K562 (cell line): ENCODE measurements around the gene TMEM123. TPM values are rescaled to one million over a fixed set of nuclear protein-coding genes. Genes with fewer than 3 reads are reported as not detected.
A peak's percentile ranks its signal among the peaks of the same experiment; 100 is the strongest.

Source experiments
- ADNP ChIP-seq: fragments of 200-800 bp; sonication (Bioruptor generic); IDR thresholded peaks from 2 replicates; pipeline ENCODE4 v1.6.1; 2016; ENCODE audit warnings: missing genetic modification characterization, missing compliant biosample characterization
- CEBPG ChIP-seq, 3 experiments: fragments of 200-800 bp in 1 of 3; sonication (Bioruptor generic) in 1 of 3; sonication (generic) in 1 of 3; formaldehyde crosslinking in 1 of 3; IDR thresholded peaks in 2 of 3; conservative IDR thresholded peaks in 1 of 3; 2 replicates each; pipeline versions ENCODE4 v1.6.1 to v1.8.0; 2016 to 2022; ENCODE audit warnings: missing compliant biosample characterization in 2 of 3, missing genetic modification characterization in 2 of 3, mild to moderate bottlenecking in 1 of 3, missing genetic modification reagents in 1 of 3
- CTBP1 ChIP-seq: fragments of 450-650 bp; IDR thresholded peaks from 2 replicates; pipeline ENCODE4 v1.6.1; 2016; ENCODE audit warnings: borderline replicate concordance
- GATAD2B ChIP-seq: fragments of 450-650 bp; IDR thresholded peaks from 2 replicates; pipeline ENCODE4 v1.6.1; 2017; ENCODE audit warnings: mild to moderate bottlenecking, borderline replicate concordance
- GTF2E2 ChIP-seq: fragments of 200-800 bp; sonication (Bioruptor generic); IDR thresholded peaks from 2 replicates; pipeline ENCODE4 v1.6.1; 2016; ENCODE audit warnings: missing genetic modification characterization, missing compliant biosample characterization
- HDGF ChIP-seq: fragments of 450-650 bp; IDR thresholded peaks from 2 replicates; pipeline ENCODE4 v1.6.1; 2016
- JUN ChIP-seq, 2 experiments: sonication (generic) in 1 of 2; formaldehyde crosslinking in 1 of 2; IDR thresholded peaks; 2 replicates each; pipeline versions ENCODE4 v1.6.1 to v1.8.0; 2012 to 2022; ENCODE audit warnings: borderline replicate concordance in 2 of 2, mild to moderate bottlenecking in 2 of 2, improper control_type of control experiment in 1 of 2, low read depth in 1 of 2, low read length in 1 of 2, missing genetic modification reagents in 1 of 2
- KAT2B ChIP-seq: IDR thresholded peaks from one replicate; pipeline ENCODE4 v1.6.1; 2012; ENCODE audit warnings: low read depth, mild to moderate bottlenecking, control low read depth, inconsistent platforms, low read length, moderate library complexity
- PML ChIP-seq: IDR thresholded peaks from 2 replicates; pipeline ENCODE4 v1.6.1; 2012; ENCODE audit warnings: low read length, inconsistent platforms
- RBM39 ChIP-seq: fragments of 200-400 bp; formaldehyde crosslinking; optimal IDR thresholded peaks from 2 replicates; pipeline ENCODE3; 2018; ENCODE audit warnings: low read depth, low read length
- SAP30 ChIP-seq: fragments of 200-600 bp; sonication (generic); IDR thresholded peaks from 2 replicates; pipeline ENCODE4 v1.6.1; 2012; ENCODE audit warnings: borderline replicate concordance, low read depth, mild to moderate bottlenecking, moderate library complexity, low read length, control low read depth, inconsistent platforms; ENCODE audit not compliant: insufficient read depth, poor library complexity, severe bottlenecking
- SRF ChIP-seq, 2 experiments: fragments of 250-450, 450-650 bp in 1 of 2; sonication (Bioruptor Pico) in 1 of 2; sonication (generic) in 1 of 2; formaldehyde crosslinking; IDR thresholded peaks; 2 replicates each; pipeline versions ENCODE4 v1.5.0 to v1.5.1; 2020 to 2022; ENCODE audit warnings: mild to moderate bottlenecking in 1 of 2, missing genetic modification reagents in 1 of 2
- TRIM24 ChIP-seq, 2 experiments: fragments of 450-650 bp; IDR thresholded peaks; 2 replicates each; pipeline ENCODE4 v1.6.1; 2016
- ZNF274 ChIP-seq: IDR thresholded peaks from 2 replicates; pipeline ENCODE4 v1.6.1; 2011; ENCODE audit warnings: low read depth, mild to moderate bottlenecking, low read length, moderate library complexity, borderline replicate concordance
- ZNF354B ChIP-seq: fragments of 250-450 bp; sonication (Bioruptor Pico); IDR thresholded peaks from 2 replicates; pipeline ENCODE4 v1.4.0; 2020
- polyA plus RNA-seq, 8 experiments: library from polyadenylated mRNA; depleted of rRNA in 4 of 8; stranded (reverse) in 5 of 8; unstranded in 3 of 8; fragments of >200 nt; fragmentation: Nextera tagmentation in 2 of 8; fragmentation: Illumina TruSeq in 1 of 8; extraction: Ambion mirVana in 2 of 8; extraction: Trizol in 1 of 8; gene quantifications; 2 replicates each; pipeline versions ENCODE4 v1.2.1 to v1.2.3, GENCODE V29; 2011 to 2014; ENCODE audit warnings: inconsistent platforms in 1 of 8, missing spikeins in 1 of 8
- total RNA-seq, 7 experiments: library from RNA; depleted of rRNA in 6 of 7; stranded (reverse); fragments of >200 nt in 6 of 7; fragmentation: Illumina TruSeq in 2 of 7; extraction: Trizol in 2 of 7; gene quantifications; 2 replicates each; pipeline versions ENCODE4 v1.2.1 to v1.2.3, GENCODE V29; 2011 to 2021; ENCODE audit warnings: low replicate concordance in 1 of 7
- TF ChIP-seq, protein P1 (sequence below): fragments of 200-400 bp; formaldehyde crosslinking; IDR thresholded peaks from 2 replicates; pipeline ENCODE4 v1.6.1; 2017; ENCODE audit warnings: mild to moderate bottlenecking, low read depth, low read length, moderate library complexity
- TF ChIP-seq, protein P2 (sequence below): IDR thresholded peaks from 3 replicates; pipeline ENCODE4 v1.6.1; 2011; ENCODE audit warnings: borderline replicate concordance, mild to moderate bottlenecking; ENCODE audit not compliant: insufficient read length, insufficient read depth
- TF ChIP-seq, protein P3 (sequence below): fragments of 250-450 bp; sonication (Bioruptor Pico); IDR thresholded peaks from 2 replicates; pipeline ENCODE4 v1.8.0; 2021; ENCODE audit warnings: moderate library complexity, mild to moderate bottlenecking, inconsistent platforms
- TF ChIP-seq, protein P4 (sequence below): fragments of 450-650 bp; IDR thresholded peaks from 2 replicates; pipeline ENCODE4 v1.6.1; 2016

The TMEM123 gene
- total and polyA plus RNA-seq, 9 of the 15 experiments (the other 6 are each of a cell fraction or from before 2014, with no cell fraction given), result 19.8 to 344 (median 82.4) TPM

DNA sequence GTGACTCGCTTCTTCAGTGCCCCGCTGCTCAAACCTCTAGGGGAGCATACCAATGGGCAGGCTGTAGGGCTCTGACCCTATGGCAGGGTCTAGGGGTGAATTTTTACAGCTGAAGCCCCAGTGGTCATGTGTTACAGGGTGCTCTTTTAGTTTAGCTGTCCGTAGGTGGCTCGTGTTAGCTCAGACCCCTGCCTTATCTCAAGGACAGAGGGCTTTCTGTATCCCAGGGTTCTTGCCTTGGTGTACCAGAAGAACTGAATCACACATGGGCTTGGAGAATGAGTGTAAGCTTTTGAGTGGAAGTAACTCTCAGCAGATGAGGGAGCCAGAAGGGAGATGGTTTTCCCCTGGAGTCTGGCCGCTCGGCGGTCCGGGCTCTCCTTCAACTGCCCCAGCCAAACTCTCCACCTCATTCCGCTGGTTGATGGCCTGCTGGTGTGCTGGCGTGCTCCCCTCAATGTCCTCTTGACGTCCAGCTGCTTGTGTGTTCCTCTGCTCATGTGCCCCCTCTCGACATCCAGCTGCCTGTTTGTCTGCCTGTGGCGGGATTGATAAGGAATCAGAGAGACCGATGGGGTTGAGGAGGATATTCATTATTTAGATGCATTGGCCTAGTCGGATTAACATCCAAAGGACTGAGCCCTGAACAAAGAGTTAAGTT lies 68.0 kb downstream of the TMEM123 start (continued):
- TF ChIP-seq, protein P1, sequence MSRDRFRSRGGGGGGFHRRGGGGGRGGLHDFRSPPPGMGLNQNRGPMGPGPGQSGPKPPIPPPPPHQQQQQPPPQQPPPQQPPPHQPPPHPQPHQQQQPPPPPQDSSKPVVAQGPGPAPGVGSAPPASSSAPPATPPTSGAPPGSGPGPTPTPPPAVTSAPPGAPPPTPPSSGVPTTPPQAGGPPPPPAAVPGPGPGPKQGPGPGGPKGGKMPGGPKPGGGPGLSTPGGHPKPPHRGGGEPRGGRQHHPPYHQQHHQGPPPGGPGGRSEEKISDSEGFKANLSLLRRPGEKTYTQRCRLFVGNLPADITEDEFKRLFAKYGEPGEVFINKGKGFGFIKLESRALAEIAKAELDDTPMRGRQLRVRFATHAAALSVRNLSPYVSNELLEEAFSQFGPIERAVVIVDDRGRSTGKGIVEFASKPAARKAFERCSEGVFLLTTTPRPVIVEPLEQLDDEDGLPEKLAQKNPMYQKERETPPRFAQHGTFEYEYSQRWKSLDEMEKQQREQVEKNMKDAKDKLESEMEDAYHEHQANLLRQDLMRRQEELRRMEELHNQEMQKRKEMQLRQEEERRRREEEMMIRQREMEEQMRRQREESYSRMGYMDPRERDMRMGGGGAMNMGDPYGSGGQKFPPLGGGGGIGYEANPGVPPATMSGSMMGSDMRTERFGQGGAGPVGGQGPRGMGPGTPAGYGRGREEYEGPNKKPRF, result no peak
- TF ChIP-seq, protein P2, sequence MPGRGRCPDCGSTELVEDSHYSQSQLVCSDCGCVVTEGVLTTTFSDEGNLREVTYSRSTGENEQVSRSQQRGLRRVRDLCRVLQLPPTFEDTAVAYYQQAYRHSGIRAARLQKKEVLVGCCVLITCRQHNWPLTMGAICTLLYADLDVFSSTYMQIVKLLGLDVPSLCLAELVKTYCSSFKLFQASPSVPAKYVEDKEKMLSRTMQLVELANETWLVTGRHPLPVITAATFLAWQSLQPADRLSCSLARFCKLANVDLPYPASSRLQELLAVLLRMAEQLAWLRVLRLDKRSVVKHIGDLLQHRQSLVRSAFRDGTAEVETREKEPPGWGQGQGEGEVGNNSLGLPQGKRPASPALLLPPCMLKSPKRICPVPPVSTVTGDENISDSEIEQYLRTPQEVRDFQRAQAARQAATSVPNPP, result no peak
- no peak for TF ChIP-seq GTF2E2
- no peak for TF ChIP-seq HDGF
- TF ChIP-seq CEBPG (CRISPR knock-in tag; IDR thresholded peaks at IDR 0.05), result no peak
- TF ChIP-seq CEBPG (tag; conservative IDR thresholded peaks at IDR 0.05 in 1 of 2, IDR thresholded peaks at IDR 0.05 in 1 of 2), result no peak
- TF ChIP-seq SRF (CRISPR knock-in tag; IDR thresholded peaks at IDR 0.05), result no peak
- no peak for TF ChIP-seq GATAD2B
- TF ChIP-seq PML, result no peak
- TF ChIP-seq, protein P3, sequence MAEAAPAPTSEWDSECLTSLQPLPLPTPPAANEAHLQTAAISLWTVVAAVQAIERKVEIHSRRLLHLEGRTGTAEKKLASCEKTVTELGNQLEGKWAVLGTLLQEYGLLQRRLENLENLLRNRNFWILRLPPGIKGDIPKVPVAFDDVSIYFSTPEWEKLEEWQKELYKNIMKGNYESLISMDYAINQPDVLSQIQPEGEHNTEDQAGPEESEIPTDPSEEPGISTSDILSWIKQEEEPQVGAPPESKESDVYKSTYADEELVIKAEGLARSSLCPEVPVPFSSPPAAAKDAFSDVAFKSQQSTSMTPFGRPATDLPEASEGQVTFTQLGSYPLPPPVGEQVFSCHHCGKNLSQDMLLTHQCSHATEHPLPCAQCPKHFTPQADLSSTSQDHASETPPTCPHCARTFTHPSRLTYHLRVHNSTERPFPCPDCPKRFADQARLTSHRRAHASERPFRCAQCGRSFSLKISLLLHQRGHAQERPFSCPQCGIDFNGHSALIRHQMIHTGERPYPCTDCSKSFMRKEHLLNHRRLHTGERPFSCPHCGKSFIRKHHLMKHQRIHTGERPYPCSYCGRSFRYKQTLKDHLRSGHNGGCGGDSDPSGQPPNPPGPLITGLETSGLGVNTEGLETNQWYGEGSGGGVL (CRISPR knock-in tag), result no peak
- TF ChIP-seq RBM39, result no peak
- TF ChIP-seq, protein P4, sequence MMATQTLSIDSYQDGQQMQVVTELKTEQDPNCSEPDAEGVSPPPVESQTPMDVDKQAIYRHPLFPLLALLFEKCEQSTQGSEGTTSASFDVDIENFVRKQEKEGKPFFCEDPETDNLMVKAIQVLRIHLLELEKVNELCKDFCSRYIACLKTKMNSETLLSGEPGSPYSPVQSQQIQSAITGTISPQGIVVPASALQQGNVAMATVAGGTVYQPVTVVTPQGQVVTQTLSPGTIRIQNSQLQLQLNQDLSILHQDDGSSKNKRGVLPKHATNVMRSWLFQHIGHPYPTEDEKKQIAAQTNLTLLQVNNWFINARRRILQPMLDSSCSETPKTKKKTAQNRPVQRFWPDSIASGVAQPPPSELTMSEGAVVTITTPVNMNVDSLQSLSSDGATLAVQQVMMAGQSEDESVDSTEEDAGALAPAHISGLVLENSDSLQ, result 0 out of 2 replicates have a peak, but pooled peaks have one; percentile 26
- no peak for TF ChIP-seq ZNF354B (CRISPR knock-in tag)
- TF ChIP-seq ADNP (tag), result no peak
- no peak for TF ChIP-seq CTBP1
- TF ChIP-seq ZNF274, result no peak
- TF ChIP-seq TRIM24 (IDR thresholded peaks at IDR 0.05), result peak; percentile 46; a peak in 2 of 4 replicates
- TF ChIP-seq JUN (IDR thresholded peaks at IDR 0.05; ENCODE audit: borderline replicate concordance, low read depth, low read length), result no peak
- no peak for TF ChIP-seq JUN (CRISPR knock-in tag; IDR thresholded peaks at IDR 0.05; ENCODE audit: borderline replicate concordance)
- no peak for TF ChIP-seq KAT2B
- TF ChIP-seq SAP30, result no peak
